Inflammatory macrophage (primary cell): ENCODE data around the gene LRRC52.
A peak's percentile ranks its signal among the peaks of the same experiment; 100 is the strongest.

Experiments used
- DNase-seq, 2 donors: peaks; one replicate each; pipeline ENCODE4 v3.0.0-alpha.2; 2020 to 2022

Gene LRRC52

DNA sequence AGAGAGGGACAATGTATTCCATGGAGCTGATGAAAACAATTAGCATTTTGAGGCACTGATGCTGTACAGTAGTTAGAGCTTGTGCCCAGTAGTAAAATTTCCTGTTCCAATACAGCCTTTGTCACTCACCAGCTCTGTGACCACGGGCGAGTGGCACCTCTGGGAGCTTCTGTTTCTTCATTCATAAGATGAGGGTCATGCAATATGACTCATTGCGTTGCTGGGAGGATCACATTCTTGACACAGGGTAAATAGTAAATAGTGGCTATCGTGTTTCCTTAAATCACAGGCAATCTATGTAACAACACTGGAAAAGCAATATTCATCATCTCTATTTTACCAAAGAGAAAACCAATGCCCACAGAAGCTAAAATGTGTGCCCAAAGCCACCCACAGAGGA, 4.5 kb upstream of the LRRC52 start:
- peak; percentile 8 to 18 for DNase-seq

DNA sequence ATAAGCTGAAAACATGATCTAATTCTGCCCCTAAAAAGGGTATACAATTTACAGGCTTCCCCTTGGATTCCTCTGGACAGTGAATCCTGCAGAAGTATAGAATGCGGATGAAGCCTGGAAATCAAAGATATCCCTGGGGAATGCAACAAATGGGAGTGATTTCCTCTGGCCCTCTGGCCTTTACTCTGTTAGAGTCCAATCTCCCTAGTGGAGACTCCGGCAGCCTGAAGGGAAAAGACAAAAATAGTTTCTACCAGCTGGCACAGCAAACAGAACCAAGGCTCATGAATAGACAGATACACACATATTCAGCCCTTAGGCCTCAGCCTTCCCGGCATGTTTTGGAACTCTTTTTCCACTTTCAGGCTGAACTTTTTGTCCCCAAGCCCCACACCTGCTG, 3.9 kb upstream of the LRRC52 start:
- DNase-seq: no peak

DNA sequence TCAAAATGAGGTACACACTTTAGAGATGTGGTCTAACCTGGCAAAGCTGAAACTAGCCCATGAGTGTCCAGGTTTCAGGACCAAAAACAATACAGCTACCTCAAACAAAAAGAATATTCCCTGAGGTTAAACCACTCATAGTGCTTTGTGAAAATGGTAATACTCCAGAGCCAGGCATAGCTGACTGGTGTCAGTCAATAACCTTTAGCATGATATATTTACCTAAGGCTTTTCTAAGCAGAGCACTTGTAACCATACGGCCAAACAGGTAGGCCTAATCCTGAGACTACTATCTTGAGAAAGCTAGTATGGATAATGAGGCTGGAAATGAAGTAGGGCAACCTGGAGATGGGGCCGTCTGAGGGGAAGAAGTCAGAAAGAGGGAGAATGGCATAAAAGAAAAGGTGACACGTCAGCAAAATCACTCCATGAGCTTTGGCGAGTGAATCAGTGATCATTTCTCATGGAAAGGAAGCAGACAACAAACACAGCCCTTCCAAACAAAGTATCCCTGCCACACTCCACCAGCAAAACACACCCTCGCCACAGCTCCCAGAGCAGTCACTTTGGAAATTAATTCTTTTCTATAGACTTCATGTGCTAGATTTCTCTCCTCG, 1.7 kb upstream of the LRRC52 start:
- DNase-seq: no peak

DNA sequence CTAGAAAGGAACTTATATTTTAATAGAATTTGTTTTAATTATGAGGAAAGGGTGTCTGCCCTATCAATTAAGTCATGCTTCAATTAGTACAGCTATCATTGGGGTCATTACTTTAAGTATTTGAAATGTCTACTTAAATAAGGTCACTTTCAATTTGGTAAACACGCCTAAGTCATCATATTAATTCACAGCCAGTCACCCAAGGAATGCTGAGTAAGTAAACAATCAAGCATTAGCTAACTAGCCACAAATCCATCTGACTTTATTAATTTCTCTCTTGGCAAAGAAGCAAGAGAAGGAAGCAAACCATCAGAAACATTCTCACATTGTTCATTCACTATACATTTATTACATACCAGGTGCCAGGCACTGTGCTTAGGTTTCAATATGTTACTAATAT, 1.2 kb upstream of the LRRC52 start:
- no peak for DNase-seq

DNA sequence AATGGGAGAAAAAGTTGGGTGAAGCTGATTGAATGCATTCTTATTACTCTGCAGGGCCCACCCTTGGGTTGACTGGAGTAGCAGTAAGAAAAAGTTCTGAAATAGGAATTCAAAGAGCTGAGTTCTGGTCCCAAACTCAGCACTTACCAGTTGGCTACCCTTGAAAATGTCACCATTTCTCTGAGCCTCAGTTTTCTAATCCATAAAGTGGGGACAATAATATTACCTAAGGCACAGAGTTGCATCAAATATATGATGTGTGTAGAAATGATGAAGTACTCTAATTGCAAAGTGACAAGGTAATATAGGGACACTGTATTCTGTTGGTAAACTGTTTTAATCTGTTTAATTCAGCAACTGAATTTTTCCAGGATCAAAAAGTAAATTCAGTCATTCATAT, 1.2 kb downstream of the LRRC52 start:
- DNase-seq: no peak

DNA sequence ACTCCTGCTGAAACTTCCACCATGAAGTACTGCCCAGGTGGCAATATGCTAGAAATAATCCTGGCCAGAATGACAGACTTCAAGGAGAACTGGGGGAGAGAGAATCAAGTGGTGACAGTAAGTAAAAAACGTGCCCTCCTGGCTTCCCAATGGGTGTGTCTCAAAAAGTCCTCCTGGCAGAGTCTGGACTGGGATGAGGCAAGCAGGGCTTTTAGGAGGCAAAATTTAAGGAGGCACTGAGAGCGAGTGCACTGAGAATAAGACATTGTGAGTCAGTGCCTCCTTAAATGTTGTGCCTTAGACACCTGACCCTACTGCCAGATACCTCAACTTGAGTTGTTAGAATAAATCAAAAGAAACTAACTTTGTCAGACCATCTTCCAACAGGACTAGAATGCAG, 2.2 kb downstream of the LRRC52 start:
- DNase-seq: no peak

DNA sequence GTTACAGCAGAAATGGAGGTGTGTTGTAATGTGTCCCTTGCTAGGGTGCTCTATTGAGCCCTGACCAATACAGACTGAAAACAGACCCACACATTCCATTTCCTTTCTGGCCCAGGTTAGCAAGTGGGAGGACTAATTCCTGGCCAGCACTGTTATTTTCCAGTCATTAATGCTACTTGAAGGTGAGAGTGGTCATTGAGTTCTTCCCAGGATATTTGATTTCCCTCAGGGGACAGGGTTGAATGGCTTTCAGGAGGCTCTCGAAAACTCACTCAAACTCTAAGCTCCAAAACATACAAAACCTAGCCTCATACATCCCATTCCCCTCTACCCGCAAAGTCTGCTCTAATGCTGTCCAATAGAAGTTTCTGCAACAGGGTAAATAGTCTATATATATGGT, 6.2 kb downstream of the LRRC52 start:
- DNase-seq: no peak

DNA sequence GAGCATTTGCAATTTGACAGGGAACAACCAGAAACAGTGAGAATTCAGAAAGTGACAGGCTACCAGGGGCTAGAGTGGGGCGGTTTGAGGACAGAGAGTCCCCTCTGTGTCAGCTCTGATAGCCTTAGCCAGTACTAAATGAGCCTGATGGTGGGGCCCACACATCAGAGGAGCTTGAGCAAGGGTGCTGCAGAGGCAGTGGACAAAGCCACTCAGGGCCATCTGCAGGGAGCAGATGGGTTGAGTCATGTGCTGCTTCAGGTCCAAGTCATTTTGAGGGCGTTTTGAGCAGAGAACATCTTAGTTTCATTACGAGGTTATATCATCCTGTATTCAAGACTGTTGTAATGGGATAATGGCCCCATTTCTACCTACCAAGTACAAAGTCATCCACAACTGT, 7.7 kb downstream of the LRRC52 start:
- DNase-seq: no peak

DNA sequence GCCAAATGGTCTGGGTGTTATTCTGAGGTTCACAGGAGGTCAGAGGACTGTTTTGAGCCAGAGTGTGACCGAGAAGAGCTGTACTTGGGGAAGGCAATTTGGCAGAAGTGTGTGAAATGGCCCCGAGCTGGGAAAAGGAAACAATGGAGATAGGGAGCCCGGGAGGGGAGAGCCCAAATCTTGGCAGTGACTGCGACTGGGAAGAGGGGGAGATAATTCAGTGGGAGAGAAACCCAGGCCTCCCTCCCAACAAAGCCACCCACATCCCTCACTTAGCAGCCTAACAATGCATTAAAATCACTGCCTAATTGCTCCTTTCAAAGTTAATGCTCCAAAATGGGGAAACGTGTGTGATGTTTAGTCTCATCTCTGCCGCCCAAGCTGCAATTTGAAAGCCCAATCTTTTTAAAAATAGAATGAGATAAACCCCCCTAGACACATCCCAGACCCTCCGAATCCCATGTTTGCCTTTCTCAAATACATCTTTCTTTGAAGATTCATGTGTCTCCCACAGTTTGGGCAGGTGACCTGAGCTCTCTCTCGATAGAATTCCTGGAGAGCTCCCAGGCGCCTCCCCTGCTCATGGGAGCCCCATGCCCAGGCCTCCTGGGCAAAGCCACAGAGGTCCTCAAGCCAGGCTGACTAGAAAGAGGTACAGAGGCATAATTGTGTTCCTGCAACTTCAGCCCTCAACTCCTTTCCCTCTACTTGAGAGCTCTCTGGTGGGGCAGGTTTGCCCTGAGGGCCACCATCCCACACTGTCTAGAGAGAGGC, 17.3 kb downstream of the LRRC52 start:
- no peak for DNase-seq

DNA sequence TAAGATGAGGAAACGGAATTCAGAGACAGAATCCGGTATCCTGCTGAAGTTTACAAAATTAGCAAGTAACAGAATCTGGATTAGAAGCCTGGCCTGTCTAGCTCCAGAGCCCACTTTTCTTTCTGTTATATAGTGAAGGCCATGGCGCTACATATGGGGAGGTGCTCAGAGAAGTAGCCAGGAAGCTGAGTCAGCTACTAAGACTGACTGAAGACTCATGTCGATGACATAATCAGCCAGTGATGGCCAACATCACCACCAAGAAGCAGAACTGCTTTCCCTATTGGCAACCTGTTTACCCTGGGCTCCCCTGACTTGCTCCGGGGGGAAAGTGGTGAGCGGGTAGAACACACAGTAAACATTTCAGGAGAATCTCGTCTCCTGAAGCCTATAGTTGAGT, 18.8 kb downstream of the LRRC52 start:
- no peak for DNase-seq

DNA sequence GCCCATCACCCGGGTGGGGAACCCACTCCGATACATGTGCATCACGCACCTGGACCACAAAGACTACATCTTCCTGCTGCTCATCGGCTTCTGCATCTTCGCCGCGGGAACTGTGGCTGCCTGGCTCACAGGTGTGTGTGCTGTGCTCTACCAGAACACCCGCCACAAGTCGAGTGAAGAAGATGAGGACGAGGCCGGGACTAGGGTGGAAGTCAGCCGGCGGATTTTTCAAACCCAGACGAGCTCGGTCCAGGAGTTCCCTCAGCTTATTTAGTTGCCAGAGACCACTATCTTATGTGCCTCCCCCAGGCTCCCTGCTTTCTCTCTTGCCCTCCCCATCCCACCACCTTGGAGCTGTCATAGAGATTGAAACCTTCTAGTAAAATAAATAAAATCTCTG, 19.8 kb downstream of the LRRC52 start:
- no peak for DNase-seq

DNA sequence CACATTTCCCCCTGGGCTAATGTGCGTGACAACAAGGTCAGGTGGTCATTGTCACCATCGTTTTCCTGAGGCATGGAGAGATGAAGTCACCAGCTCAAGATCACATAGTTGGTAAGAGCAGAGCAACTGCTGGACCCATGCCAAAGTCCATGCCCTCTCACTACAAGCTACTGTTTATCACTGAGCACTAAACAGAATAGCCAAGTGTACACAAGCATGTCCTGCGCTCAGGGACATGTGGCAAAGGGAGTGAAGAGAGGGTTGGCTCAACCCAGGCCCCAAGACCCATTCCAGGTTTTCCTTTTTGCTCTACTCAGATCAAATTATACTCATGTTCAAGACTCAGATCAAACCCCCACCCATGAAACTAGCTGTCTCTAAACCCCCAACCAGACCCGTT, 20.8 kb downstream of the LRRC52 start:
- no peak for DNase-seq

DNA sequence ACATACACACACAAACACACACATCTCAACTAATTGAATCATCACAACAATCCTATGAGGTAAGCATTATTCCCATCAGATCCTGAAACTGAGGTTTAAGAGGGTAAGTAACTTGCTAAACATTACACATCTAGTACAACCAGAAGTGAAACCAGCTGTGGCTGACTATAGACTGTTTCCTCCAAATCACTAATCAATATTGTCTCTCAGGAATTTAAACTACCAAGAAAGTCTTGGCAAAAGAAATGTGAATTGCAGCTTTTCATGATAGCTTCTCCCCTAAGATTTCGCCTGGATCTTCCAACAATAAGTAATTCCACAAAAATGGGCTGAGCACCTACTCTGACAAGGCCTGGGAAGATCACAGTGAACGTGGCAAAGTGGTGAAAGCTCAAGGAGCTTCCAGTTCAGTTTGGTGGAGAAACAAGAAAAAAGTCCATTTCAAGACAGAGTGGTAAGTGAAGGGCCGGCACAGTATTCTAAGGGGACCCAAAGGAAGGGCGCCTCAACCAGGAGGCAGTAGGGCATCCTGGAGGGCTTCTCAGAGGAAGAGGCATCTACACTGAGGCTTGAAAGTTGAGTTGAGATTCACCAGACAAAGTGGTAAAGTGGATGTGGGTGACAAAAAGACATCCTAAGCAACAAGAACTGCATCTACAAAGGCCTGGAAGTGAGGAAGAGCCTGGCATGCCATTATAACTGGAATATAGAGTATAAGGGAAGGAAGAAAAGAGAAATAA, 22.1 kb downstream of the LRRC52 start:
- no peak for DNase-seq

DNA sequence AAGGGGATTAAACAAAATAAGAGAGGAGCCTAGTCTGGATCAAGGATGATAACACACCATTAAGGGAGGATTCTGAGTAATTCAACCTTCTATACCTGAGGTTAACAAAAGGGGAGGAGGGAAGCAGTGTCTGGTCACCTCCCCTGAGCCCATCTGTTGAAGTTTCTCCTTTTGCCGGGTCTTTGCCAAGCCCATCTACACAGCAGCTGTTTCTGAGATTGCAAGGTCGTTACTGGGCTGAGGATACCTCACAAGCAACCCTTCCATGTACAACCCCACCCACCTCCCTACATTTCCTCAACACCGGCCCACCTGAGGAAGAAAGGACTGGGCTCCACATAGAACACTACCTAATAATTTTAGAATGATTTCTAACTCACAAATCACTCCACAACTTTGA, 26.3 kb downstream of the LRRC52 start:
- no peak for DNase-seq

DNA sequence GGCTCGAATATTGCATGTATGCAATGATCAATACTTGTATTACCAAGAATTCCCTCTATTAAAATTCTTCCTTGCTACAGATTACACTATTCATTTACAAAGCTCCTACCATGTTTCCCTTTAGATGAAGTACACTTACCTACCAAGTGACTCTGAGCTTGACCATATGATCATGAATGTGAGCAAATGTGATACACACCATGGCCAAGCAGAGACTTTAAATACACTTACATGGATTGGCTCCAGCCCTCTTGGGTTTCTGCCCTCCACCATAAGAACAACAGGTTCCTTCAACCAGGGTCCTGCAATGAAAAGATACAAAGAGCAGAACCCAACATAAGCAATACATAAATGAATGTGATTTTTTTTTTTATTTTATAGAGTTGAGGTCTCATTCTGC, 30.0 kb downstream of the LRRC52 start:
- no peak for DNase-seq

DNA sequence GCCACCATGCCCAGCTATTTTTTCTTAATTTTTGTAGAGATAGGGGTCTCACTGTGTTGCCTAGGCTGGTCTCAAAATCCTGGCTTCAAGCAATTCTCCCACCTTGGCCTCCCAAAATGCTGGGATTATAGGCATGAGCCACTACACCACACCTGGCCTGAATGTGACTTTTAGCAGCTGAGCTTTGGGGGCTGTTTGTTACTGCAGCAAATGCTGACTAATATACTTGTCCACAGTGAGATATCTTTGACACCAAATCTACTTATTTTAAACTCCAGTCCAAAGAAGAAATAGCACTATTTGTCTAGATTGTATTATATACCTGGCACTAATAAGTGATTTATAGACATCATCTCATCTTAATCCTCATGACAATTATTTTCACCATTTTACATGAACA, 30.5 kb downstream of the LRRC52 start:
- no peak for DNase-seq

DNA sequence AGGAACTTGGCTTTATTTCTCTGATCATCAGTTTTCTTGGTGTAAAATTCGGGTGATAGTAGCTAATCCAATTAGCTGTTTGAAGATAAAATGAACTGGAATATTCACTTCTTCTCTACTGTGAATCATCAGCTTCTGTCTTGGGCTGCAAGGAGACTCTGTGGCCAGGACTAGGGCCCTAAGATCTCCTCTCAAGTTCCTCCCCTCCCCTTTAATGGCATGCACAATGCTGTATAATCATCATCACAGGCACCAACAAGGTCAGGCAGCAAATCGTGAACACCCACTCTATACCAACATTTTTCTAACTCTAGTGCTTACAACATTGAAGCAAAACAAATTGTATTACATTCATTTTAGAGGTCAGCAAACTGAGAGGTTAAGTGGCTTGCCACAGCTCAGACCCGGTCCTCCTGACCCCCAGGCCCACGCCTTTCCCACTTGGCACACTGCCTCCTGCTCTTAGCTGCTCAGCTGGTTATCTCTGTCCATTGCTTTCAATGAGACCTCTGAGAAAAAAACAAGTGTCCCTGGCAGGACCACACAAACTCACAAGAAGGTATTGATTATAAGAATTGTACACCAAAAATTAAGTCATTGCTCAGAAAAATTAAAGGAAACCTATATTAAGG, 31.8 kb downstream of the LRRC52 start:
- no peak for DNase-seq

DNA sequence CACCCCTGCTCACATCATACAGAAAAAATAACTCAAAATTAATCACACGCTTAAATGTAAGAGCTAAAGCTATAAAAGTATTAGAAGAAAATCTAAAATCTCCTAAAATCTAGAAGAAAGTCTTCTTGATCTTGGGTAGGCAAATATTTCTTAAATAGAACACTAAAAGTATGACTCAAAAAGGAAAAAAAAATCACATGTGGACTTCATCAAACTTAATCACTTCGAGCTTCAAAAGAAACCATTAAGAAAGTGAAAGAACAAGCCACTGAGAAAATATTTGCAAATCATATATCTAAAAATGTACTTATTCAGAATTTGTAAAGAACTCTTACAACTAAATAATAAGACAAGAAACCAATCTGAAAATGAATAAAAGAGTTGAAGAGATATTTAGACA, 32.7 kb downstream of the LRRC52 start:
- no peak for DNase-seq

DNA sequence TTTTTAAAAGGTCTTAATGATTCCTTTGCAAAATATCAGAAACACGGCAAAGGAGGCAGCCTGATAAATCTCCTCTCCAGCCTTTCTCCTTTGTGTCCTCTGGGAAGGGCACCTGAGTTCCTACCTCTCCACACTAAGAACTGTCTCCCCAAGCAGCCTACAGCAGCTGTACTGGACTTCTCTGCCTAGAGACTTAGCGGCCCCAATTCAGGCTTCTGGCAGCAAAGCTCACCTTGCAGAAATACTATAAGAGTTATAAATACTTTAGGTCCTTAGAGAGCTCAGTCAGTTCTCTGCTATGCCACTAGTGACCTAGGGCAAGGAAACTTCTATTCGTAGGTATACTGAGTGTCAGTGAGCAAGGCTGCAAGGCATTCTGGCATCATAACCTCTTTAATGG, 33.9 kb downstream of the LRRC52 start:
- no peak for DNase-seq

DNA sequence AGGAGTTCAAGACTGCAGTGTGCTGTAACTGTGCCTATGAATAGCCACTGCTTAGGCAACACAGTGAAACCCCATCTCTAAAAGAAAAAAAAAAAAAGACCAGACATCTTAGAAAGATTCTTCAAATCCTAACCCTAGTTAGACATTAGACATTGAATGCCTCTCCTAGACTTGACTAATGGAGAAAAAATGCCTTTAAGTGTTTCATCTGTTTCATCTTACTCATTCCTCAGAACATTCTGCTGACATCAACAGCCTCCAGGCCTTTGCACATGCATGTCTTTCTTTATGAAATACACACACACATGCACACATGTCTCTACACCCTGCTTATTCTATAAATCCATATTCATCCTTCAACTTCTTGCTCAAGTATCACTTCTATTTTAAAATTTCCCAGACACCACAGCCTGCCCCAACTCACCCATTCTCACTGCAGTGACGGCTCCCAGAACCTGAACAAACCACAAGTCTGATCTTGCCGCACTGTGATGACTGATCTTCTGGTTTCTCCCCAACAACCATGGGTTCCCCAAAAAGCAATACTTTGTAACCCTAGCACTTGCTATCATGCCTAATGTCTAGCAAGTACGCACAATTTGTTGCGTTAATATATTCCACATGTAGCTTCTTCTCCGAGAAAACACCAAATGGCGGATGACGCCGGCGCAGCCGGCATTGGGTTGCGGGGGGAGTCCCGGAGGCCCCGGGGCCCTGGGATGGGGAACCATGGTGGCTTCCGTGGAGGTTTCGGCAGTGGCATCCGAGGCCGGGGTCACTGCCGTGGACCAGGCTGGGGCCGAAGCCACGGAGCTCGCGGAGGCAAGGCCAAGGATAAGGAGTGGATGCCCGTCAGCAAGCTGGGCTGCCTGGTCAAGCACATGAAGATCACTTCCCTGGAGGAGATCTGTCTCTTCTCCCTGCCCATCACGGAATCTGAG, 37.4 kb downstream of the LRRC52 start:
- DNase-seq: no peak

DNA sequence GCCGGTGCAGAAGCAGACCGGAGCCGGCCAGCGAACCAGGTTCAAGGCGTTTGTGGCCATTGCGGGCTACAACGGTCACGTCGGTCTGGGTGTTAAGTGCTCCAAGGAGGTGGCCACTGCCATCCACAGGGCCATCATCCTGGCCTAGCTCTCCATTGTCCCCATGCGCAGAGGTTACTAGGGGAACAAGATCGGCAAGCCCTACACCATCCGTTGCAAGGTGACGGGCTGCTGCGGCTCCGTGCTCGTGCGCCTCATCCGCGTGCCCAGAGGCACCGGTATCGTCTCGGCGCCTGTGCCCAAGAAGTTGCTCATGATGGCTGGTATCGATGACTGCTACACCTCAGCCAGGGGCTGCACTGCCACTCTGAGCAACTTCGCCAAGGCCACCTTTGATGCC, 38.1 kb downstream of the LRRC52 start:
- DNase-seq: no peak

DNA sequence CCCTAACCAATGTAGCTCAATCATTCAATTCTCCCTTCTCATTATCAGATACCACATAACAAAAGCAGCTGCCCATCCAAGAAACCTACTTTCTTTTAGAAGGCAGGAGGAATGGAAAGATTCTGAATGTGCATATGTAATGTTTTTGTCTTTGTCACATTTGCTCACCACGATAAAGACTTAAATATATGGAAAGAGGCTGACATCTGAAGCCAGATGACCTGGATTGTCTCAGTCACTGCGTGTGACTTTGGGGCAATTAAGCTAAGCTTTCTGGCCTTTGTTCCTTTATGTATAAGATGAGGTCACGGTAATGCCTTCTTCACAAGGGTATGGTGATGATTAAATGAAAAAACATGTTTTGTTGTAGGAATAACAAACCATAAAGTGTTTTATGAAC, 42.6 kb downstream of the LRRC52 start:
- no peak for DNase-seq
